Measurements from ENCODE around the gene SCNN1B. TPM values are rescaled to one million over a fixed set of nuclear protein-coding genes. Genes with fewer than 3 reads are reported as not detected.

The SCNN1B gene
- total and polyA plus RNA-seq, 10 donors = 0.80 to 6.3 (median 2.9) TPM

- TF ChIP-seq POLR2A (IDR thresholded peaks at IDR 0.05) = no peak
- no peak for TF ChIP-seq POLR2AphosphoS5 (IDR thresholded peaks at IDR 0.05)
- no peak for TF ChIP-seq CTCF (IDR thresholded peaks at IDR 0.05 in 8 of 11, conservative IDR thresholded peaks at IDR 0.05 in 3 of 11)
- no peak for DNase-seq
- Histone ChIP-seq H3K9me3 (no peaks in the 10 kb centered on the region), H3K4me3 (no peak overlapping the region), H3K4me1 (no peaks in the 10 kb centered on the region), H3K36me3 (no peaks in the 10 kb centered on the region), H3K27ac (no peak overlapping the region), H3K27me3 (replicated peaks in 1 of 7) (no peaks in the 10 kb centered on the region)
- intact Hi-C loops (cut with DNase I; ENCODE audit: low total_unique reads) = no loop called here
- 55 to 75% (median 71%) methylated on average over 8 of the region's 8 CpGs for WGBS, 5 donors
These were observed 15.2 kb downstream of the SCNN1B start for GRCh38 chr16:23317266-23317661.

- no peaks in the 10 kb centered on the region for H3K4me1 ChIP-seq
- TF ChIP-seq POLR2A (IDR thresholded peaks at IDR 0.05) (no peak), CTCF (IDR thresholded peaks at IDR 0.05 in 8 of 11, conservative IDR thresholded peaks at IDR 0.05 in 3 of 11) (no peak), POLR2AphosphoS5 (IDR thresholded peaks at IDR 0.05) (no peak)
- 67 to 85% (median 78%) methylated on average over 2 of the region's 2 CpGs for WGBS, 5 donors
- DNase-seq = no peak
- H3K36me3 ChIP-seq = no peaks in the 10 kb centered on the region
- H3K27me3 ChIP-seq (replicated peaks in 1 of 7) = no peaks in the 10 kb centered on the region
- no peak overlapping the region for H3K27ac ChIP-seq
- H3K9me3 ChIP-seq = no peaks in the 10 kb centered on the region
- no peak overlapping the region for H3K4me3 ChIP-seq
- intact Hi-C loops (cut with DNase I; ENCODE audit: low total_unique reads) = no loop called here
These were observed 15.6 kb downstream of the SCNN1B start for GRCh38 chr16:23317751-23318150.

GRCh38 chr16:23318639-23319038 is 16.5 kb downstream of the SCNN1B start:
- Histone ChIP-seq H3K9me3 (no peaks in the 10 kb centered on the region), H3K36me3 (no peaks in the 10 kb centered on the region), H3K27me3 (replicated peaks in 1 of 7) (no peaks in the 10 kb centered on the region), H3K4me3 (no peak overlapping the region), H3K4me1 (no peaks in the 10 kb centered on the region), H3K27ac (no peak overlapping the region)
- no peak for DNase-seq
- 86 to 89% (median 88%) methylated on average over 2 of the region's 2 CpGs for WGBS, 5 donors
- no peak for TF ChIP-seq POLR2A (IDR thresholded peaks at IDR 0.05)
- TF ChIP-seq POLR2AphosphoS5 (IDR thresholded peaks at IDR 0.05) = no peak
- no peak for TF ChIP-seq CTCF (IDR thresholded peaks at IDR 0.05 in 8 of 11, conservative IDR thresholded peaks at IDR 0.05 in 3 of 11)
- intact Hi-C loops (cut with DNase I; ENCODE audit: low total_unique reads) = no loop called here

- Histone ChIP-seq H3K27ac (no peak overlapping the region), H3K9me3 (no peaks in the 10 kb centered on the region), H3K4me1 (no peaks in the 10 kb centered on the region), H3K36me3 (no peaks in the 10 kb centered on the region), H3K4me3 (no peak overlapping the region), H3K27me3 (replicated peaks in 1 of 7) (no peaks in the 10 kb centered on the region)
- WGBS, 5 donors = 81 to 88% (median 86%) methylated on average over 15 of the region's 15 CpGs
- DNase-seq = no peak
- TF ChIP-seq CTCF (IDR thresholded peaks at IDR 0.05 in 8 of 11, conservative IDR thresholded peaks at IDR 0.05 in 3 of 11) = no peak
- no peak for TF ChIP-seq POLR2AphosphoS5 (IDR thresholded peaks at IDR 0.05)
- TF ChIP-seq POLR2A (IDR thresholded peaks at IDR 0.05) = no peak
- intact Hi-C loops (cut with DNase I; ENCODE audit: low total_unique reads) = no loop called here
These were observed 17.9 kb downstream of the SCNN1B start for GRCh38 chr16:23319861-23320615.

Measured in spleen (tissue), 11 donors.